Measurements from ENCODE around the gene IKZF1. TPM values are rescaled to one million over a fixed set of nuclear protein-coding genes. Genes with fewer than 3 reads are reported as not detected.

Gene IKZF1
- total and polyA plus RNA-seq, 2 of the 13 experiments (the other 11 are each of a cell fraction or from before 2014, with no cell fraction given): not detected

DNA sequence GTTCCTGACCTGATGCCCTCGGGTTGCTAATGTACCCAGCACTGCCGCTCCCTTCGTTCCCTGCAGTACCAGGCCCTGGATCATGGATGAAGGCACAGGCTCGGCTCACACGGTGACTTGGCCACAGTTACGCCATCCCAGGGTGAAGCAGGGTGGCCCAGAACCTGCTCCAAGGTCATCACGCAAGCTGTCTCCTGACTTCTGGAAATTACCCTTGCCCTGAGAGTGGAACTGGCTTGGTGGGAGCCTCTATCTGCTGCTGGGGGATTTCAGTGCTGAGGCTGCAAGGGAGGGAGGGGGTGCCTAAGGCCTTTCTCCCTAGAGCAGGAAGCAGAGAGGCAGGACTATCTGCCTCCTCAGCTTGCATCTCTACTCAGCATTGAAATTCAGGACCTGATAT, 109.0 kb downstream of the IKZF1 start:
- FAIRE-seq (no peak), ATAC-seq (no peak), DNase-seq (ENCODE audit: low spot score) (no peak)
- CTCF ChIA-PET (ENCODE audit: low intra/inter-chr PET ratio, low total read pairs): no interaction called here
- H4K20me1 ChIP-seq (ENCODE audit: insufficient read depth, low read length): no peaks in the 10 kb centered on the region
- intact Hi-C loops (cut with micrococcal nuclease; ENCODE audit: unreplicated experiment) (no loop called here), in situ Hi-C loops (cut with HindIII; ENCODE audit: extremely low pct_ligation_motif_present, low pct_unique_long_range_greater_than_20kb) (loop anchor here (10.0 kb wide), 2 partner anchors 209 to 269 kb away; no protein-coding TSS in a partner anchor)
- no peak overlapping the region for H3K27ac ChIP-seq (ENCODE audit: extremely low read length, insufficient read depth, low read length)
- H3K79me2 ChIP-seq (ENCODE audit: insufficient read depth, low read length): no peaks in the 10 kb centered on the region
- BruUV-seq (replicated peaks): no TSS peak
- TF ChIP-seq ZBTB7B (CRISPR knock-in tag; IDR thresholded peaks at IDR 0.05): no peak
- TF ChIP-seq AHR (CRISPR knock-in tag; IDR thresholded peaks at IDR 0.05): no peak
- H3K36me3 ChIP-seq (replicated peaks in 1 of 2; ENCODE audit: control insufficient read depth in 1 of 2, insufficient read depth in 2 of 2, low read length in 2 of 2): no peaks in the 10 kb centered on the region
- 22% methylated on average over 3 of the region's 7 CpGs for WGBS (ENCODE audit: low lambda C conversion rate)
- POLR2A ChIA-PET: no interaction called here
- H3K4me1 ChIP-seq (ENCODE audit: insufficient read depth, low read length): no peaks in the 10 kb centered on the region
- no peak overlapping the region for H3K4me2 ChIP-seq (ENCODE audit: low read depth, low read length)
- H3K9ac ChIP-seq (ENCODE audit: insufficient read depth, low read depth, low read length): no peak overlapping the region
- no peak overlapping the region for H3K4me3 ChIP-seq (replicated peaks in 1 of 3; ENCODE audit: insufficient read depth in 1 of 3, low read depth in 2 of 3, low read length in 3 of 3)
- H3K9me3 ChIP-seq (ENCODE audit: low read length): no peaks in the 10 kb centered on the region
- H3K27me3 ChIP-seq (ENCODE audit: control insufficient read depth in 1 of 2, insufficient read depth in 2 of 2, low read length in 2 of 2): peaks cover 0 to 25% of the 10 kb centered on the region in 2 experiments; a peak in 2 of 5 replicates
- H2AFZ ChIP-seq (ENCODE audit: low read length): no peak overlapping the region

DNA sequence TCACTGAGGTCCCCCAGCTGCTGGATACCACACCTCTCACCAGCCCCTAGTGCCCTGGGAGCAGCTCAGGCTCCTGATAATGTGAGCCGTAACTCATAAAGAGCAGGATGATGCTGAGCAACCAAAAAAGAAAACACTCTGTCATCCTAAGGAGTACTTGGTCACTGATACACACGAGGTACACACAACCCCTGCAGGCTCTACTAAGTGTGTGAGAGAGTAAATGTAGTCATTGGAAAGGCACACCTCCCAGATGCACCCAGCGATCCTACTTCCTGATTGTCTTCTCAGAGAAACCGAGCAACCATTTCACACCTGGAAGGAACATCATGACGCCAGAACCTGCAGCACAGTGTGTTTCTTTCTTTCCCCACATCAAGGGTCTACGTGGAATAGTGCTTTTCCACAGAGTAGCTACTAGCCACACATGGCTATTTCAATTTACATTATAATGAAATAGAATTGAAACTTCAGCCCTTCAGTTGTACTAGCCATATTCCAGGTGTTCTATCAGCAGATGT, 111.4 kb downstream of the IKZF1 start:
- Histone ChIP-seq H3K9ac (ENCODE audit: insufficient read depth, low read depth, low read length) (no peak overlapping the region), H3K27ac (ENCODE audit: extremely low read length, insufficient read depth, low read length) (no peak overlapping the region), H3K79me2 (ENCODE audit: insufficient read depth, low read length) (no peaks in the 10 kb centered on the region), H3K9me3 (ENCODE audit: low read length) (no peaks in the 10 kb centered on the region), H3K36me3 (replicated peaks in 1 of 2; ENCODE audit: control insufficient read depth in 1 of 2, insufficient read depth in 2 of 2, low read length in 2 of 2) (no peaks in the 10 kb centered on the region), H3K27me3 (ENCODE audit: control insufficient read depth in 1 of 2, insufficient read depth in 2 of 2, low read length in 2 of 2) (peaks cover 0 to 24% of the 10 kb centered on the region in 2 experiments; a peak in 3 of 5 replicates), H3K4me1 (ENCODE audit: insufficient read depth, low read length) (no peaks in the 10 kb centered on the region), H3K4me2 (ENCODE audit: low read depth, low read length) (no peak overlapping the region), H3K4me3 (replicated peaks in 1 of 3; ENCODE audit: insufficient read depth in 1 of 3, low read depth in 2 of 3, low read length in 3 of 3) (no peak overlapping the region), H4K20me1 (ENCODE audit: insufficient read depth, low read length) (no peaks in the 10 kb centered on the region), H2AFZ (ENCODE audit: low read length) (no peak overlapping the region)
- in situ Hi-C loops (cut with HindIII; ENCODE audit: extremely low pct_ligation_motif_present, low pct_unique_long_range_greater_than_20kb) (loop anchor here (10.0 kb wide), 2 partner anchors 211 to 271 kb away; no protein-coding TSS in a partner anchor), intact Hi-C loops (cut with micrococcal nuclease; ENCODE audit: unreplicated experiment) (no loop called here)
- no TSS peak for BruUV-seq (replicated peaks)
- WGBS (ENCODE audit: low lambda C conversion rate): 22% methylated on average over 5 of the region's 6 CpGs
- POLR2A ChIA-PET: no interaction called here
- DNase-seq (ENCODE audit: low spot score): no peak
- FAIRE-seq: no peak
- TF ChIP-seq, protein P1, sequence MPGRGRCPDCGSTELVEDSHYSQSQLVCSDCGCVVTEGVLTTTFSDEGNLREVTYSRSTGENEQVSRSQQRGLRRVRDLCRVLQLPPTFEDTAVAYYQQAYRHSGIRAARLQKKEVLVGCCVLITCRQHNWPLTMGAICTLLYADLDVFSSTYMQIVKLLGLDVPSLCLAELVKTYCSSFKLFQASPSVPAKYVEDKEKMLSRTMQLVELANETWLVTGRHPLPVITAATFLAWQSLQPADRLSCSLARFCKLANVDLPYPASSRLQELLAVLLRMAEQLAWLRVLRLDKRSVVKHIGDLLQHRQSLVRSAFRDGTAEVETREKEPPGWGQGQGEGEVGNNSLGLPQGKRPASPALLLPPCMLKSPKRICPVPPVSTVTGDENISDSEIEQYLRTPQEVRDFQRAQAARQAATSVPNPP (CRISPR knock-in tag; IDR thresholded peaks at IDR 0.05): no peak
- no peak for TF ChIP-seq HMGA1 (CRISPR knock-in tag; conservative IDR thresholded peaks at IDR 0.05)
- no peak for TF ChIP-seq ZNF510 (CRISPR knock-in tag; IDR thresholded peaks at IDR 0.05; ENCODE audit: low read depth)
- no peak for TF ChIP-seq ZNF33A (CRISPR knock-in tag; IDR thresholded peaks at IDR 0.05; ENCODE audit: borderline replicate concordance)
- TF ChIP-seq, protein P2, sequence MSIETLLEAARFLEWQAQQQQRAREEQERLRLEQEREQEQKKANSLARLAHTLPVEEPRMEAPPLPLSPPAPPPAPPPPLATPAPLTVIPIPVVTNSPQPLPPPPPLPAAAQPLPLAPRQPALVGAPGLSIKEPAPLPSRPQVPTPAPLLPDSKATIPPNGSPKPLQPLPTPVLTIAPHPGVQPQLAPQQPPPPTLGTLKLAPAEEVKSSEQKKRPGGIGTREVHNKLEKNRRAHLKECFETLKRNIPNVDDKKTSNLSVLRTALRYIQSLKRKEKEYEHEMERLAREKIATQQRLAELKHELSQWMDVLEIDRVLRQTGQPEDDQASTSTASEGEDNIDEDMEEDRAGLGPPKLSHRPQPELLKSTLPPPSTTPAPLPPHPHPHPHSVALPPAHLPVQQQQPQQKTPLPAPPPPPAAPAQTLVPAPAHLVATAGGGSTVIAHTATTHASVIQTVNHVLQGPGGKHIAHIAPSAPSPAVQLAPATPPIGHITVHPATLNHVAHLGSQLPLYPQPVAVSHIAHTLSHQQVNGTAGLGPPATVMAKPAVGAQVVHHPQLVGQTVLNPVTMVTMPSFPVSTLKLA (IDR thresholded peaks at IDR 0.05): no peak
- TF ChIP-seq SIN3B (IDR thresholded peaks at IDR 0.05; ENCODE audit: low read length): no peak
- TF ChIP-seq BRCA1 (CRISPR knock-in tag; IDR thresholded peaks at IDR 0.05): no peak
- no peak for TF ChIP-seq NFKB2 (CRISPR knock-in tag; IDR thresholded peaks at IDR 0.05; ENCODE audit: borderline replicate concordance)
- TF ChIP-seq AGO1 (IDR thresholded peaks at IDR 0.05; ENCODE audit: low read depth, low read length, poor library complexity, severe bottlenecking): no peak
- no peak for TF ChIP-seq ZBTB1 (CRISPR knock-in tag; IDR thresholded peaks at IDR 0.05; ENCODE audit: borderline replicate concordance)
- TF ChIP-seq SSRP1 (CRISPR knock-in tag; IDR thresholded peaks at IDR 0.05): no peak
- TF ChIP-seq BCL6 (CRISPR knock-in tag; IDR thresholded peaks at IDR 0.05): no peak
- no peak for TF ChIP-seq ZNF709 (CRISPR knock-in tag; IDR thresholded peaks at IDR 0.05)
- TF ChIP-seq KAT8 (CRISPR knock-in tag; IDR thresholded peaks at IDR 0.05): no peak
- no peak for ATAC-seq
- CTCF ChIA-PET (ENCODE audit: low intra/inter-chr PET ratio, low total read pairs): no interaction called here
